ENCODE data around the gene ZBTB8A.

GRCh38 chr1:32521165-32521564, 18.1 kb upstream of the ZBTB8A start:
- no peak for TF ChIP-seq CTCF (IDR thresholded peaks at IDR 0.05)
- no peak for TF ChIP-seq POLR2A (IDR thresholded peaks at IDR 0.05)

Data from transverse colon (tissue), 3 donors.